HepG2 (cell line): ENCODE measurements around the gene TMEM209. TPM values are rescaled to one million over a fixed set of nuclear protein-coding genes. Genes with fewer than 3 reads are reported as not detected.

ENCODE experiments used
- REXO4 ChIP-seq: sonication (generic); formaldehyde crosslinking; IDR thresholded peaks from 2 replicates; pipeline ENCODE4 v1.8.0; 2022; ENCODE audit warnings: missing genetic modification reagents, mild to moderate bottlenecking, borderline replicate concordance
- polyA plus RNA-seq, 8 experiments: library from polyadenylated mRNA; depleted of rRNA in 3 of 8; stranded (reverse) in 7 of 8; unstranded in 1 of 8; fragments of >200 nt; fragmentation: Illumina TruSeq in 4 of 8; extraction: Trizol in 4 of 8; gene quantifications; 2 replicates each; pipeline versions ENCODE4 v1.2.1 to v1.2.3, GENCODE V29; 2011 to 2016; ENCODE audit warnings: low read depth in 4 of 8, missing spikeins in 1 of 8, mixed read lengths in 1 of 8; ENCODE audit not compliant: insufficient read depth in 1 of 8
- total RNA-seq, 5 experiments: library from RNA; depleted of rRNA; stranded (reverse); fragments of >200 nt; fragmentation: Illumina TruSeq; extraction: Trizol; gene quantifications; 2 replicates each; pipeline ENCODE4 v1.2.3, GENCODE V29; 2016; ENCODE audit warnings: low read depth in 1 of 5
- TF ChIP-seq, protein P1 (sequence below), 2 experiments: fragments of 450-650 bp in 1 of 2; sonication (generic) in 1 of 2; formaldehyde crosslinking in 1 of 2; IDR thresholded peaks; 2 replicates each; pipeline versions ENCODE4 v1.6.1 to v1.8.0; 2016 to 2022; ENCODE audit warnings: antibody characterized with exemption in 1 of 2, mild to moderate bottlenecking in 1 of 2, missing genetic modification reagents in 1 of 2

TMEM209 gene
- total and polyA plus RNA-seq, 2 of the 13 experiments (the other 11 are each of a cell fraction or from before 2014, with no cell fraction given), result 14.5 to 15.6 TPM

DNA sequence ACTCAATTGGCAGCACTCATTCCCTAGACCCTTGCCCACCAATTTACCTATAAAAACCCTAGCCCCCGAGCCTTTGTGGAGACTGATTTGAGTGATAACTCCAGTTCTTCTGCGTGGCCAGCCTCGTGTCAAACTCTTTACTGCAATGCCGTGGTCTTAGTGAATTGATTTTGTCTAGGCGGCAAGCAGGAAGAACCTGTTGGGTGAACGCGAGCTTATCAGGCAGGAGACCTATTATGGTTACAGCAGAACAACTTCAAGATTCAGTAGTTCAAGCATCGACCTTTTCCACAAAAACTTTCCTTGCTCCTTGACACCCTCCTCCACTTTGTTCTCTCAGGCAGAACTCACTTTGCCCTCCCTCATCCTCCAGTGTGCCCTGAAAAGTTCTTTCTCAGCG lies 14.7 kb upstream of the TMEM209 start (continued):
- TF ChIP-seq, protein P1, sequence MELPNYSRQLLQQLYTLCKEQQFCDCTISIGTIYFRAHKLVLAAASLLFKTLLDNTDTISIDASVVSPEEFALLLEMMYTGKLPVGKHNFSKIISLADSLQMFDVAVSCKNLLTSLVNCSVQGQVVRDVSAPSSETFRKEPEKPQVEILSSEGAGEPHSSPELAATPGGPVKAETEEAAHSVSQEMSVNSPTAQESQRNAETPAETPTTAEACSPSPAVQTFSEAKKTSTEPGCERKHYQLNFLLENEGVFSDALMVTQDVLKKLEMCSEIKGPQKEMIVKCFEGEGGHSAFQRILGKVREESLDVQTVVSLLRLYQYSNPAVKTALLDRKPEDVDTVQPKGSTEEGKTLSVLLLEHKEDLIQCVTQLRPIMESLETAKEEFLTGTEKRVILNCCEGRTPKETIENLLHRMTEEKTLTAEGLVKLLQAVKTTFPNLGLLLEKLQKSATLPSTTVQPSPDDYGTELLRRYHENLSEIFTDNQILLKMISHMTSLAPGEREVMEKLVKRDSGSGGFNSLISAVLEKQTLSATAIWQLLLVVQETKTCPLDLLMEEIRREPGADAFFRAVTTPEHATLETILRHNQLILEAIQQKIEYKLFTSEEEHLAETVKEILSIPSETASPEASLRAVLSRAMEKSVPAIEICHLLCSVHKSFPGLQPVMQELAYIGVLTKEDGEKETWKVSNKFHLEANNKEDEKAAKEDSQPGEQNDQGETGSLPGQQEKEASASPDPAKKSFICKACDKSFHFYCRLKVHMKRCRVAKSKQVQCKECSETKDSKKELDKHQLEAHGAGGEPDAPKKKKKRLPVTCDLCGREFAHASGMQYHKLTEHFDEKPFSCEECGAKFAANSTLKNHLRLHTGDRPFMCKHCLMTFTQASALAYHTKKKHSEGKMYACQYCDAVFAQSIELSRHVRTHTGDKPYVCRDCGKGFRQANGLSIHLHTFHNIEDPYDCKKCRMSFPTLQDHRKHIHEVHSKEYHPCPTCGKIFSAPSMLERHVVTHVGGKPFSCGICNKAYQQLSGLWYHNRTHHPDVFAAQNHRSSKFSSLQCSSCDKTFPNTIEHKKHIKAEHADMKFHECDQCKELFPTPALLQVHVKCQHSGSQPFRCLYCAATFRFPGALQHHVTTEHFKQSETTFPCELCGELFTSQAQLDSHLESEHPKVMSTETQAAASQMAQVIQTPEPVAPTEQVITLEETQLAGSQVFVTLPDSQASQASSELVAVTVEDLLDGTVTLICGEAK (IDR thresholded peaks at IDR 0.05), result no peak
- TF ChIP-seq, protein P1 (CRISPR knock-in tag; IDR thresholded peaks at IDR 0.05), result no peak
- TF ChIP-seq REXO4 (CRISPR knock-in tag), result no peak
